Endothelial cell (in vitro differentiated cells): ENCODE measurements around the gene FAU. TPM values are rescaled to one million over a fixed set of nuclear protein-coding genes. Genes with fewer than 3 reads are reported as not detected.
"Not testable (repeated sequence)": the region's sequence is repeated elsewhere in the genome, so short reads cannot be mapped to it uniquely, and the experiment has no call there.

Experiments
- DNase-seq: peaks from one replicate; pipeline ENCODE4 v3.0.0; 2021; ENCODE audit warnings: low spot score
- H3K27ac Mint-ChIP-seq: one replicate; pipeline ENCODE4 v1.8.0; 2021; ENCODE audit warnings: mixed read lengths, inconsistent platforms; ENCODE audit not compliant: unreplicated experiment
- H3K27me3 Mint-ChIP-seq: one replicate; pipeline ENCODE4 v1.8.0; 2021; ENCODE audit warnings: mild to moderate bottlenecking, moderate library complexity, mixed read lengths, inconsistent platforms; ENCODE audit not compliant: unreplicated experiment
- H3K36me3 Mint-ChIP-seq: one replicate; pipeline ENCODE4 v1.8.0; 2021; ENCODE audit warnings: mild to moderate bottlenecking, low read depth, mixed read lengths, inconsistent platforms; ENCODE audit not compliant: unreplicated experiment
- H3K4me1 Mint-ChIP-seq: one replicate; pipeline ENCODE4 v1.8.0; 2021; ENCODE audit warnings: mild to moderate bottlenecking, mixed read lengths, inconsistent platforms; ENCODE audit not compliant: unreplicated experiment
- H3K4me3 Mint-ChIP-seq: one replicate; pipeline ENCODE4 v1.8.0; 2021; ENCODE audit warnings: mild to moderate bottlenecking, mixed read lengths, inconsistent platforms; ENCODE audit not compliant: unreplicated experiment
- H3K9me3 Mint-ChIP-seq: one replicate; pipeline ENCODE4 v1.8.0; 2021; ENCODE audit warnings: mixed read lengths, inconsistent platforms; ENCODE audit not compliant: unreplicated experiment
- CTCF ChIP-seq: fragments of 200-600 bp; sonication (generic); IDR thresholded peaks from one replicate; pipeline ENCODE4 v1.5.0; 2021; ENCODE audit warnings: antibody characterized with exemption; ENCODE audit not compliant: unreplicated experiment
- total RNA-seq: library from RNA; stranded (reverse); fragmentation: NEBNext Ultra II Directional; extraction: Animal tissue kit (Norgen Biotek cat#: 25700); gene quantifications from one replicate; pipeline ENCODE4 v1.2.1, GENCODE V29; 2021; ENCODE audit not compliant: unreplicated experiment

The FAU gene
- total RNA-seq, 1 donor from 2014 or later: 998 TPM

DNA sequence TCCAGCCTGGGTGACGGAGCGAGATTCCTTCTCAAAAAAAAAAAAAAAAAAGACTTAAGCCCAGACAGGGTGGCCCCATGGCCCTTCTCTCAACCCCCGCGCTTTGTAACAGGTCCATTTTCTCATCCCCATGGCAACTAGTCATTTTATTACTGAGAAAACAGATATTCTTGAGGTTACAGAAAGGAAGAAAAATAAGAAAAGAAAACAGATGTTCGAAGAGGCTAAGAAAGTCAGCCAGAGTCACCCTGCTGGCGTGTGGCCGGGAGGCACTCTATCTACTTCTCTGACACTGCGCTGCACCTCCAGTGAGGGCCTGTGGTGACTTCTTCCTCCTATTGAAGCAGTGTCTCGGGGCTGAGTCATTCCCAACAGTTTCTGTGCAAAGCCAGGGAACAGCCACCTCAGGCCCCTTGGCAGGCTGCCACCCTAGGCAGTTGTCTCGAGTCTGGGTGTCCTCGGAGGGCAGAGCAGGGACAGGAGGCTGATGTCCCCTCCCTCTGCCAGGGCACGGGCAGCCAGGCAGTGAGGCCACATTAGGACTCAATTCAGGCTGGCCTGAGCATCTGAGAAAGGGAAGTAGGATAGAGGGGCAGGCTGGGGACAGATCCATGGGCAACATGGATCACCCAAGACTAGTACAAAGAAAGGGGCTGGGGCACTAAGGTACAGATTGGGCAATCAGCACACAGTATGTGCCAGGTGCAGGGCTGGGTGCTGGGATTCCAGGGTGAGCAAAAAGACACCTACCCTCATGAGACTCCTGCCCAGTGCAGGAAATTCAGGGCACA, 28.8 kb upstream of the FAU start:
- Mint-ChIP-seq H3K4me1 (no peaks in the 10 kb centered on the region), H3K4me3 (no peak overlapping the region), H3K9me3 (no peaks in the 10 kb centered on the region), H3K36me3 (no peaks in the 10 kb centered on the region), H3K27me3 (no peaks in the 10 kb centered on the region), H3K27ac (no peak overlapping the region)
- no peak for DNase-seq
- TF ChIP-seq CTCF: no peak

DNA sequence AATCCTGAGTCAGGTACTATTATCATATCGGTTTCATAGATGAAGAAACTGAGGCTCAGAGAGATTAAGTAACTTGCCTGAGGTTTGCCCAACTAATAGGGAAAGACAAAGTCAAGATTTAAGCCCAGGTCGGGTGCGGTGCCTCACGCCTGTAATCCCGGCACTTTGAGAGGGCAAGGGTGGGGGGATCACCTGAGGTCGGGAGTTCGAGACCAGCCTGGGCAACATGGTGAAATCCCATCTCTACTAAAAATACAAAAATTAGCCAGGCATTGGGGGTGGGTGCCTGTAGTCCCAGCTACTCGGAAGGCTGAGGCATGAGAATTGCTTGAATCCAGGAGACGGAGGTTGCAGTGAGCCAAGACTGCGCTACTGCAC, 28.2 kb upstream of the FAU start:
- not testable (repeated sequence) for H3K9me3 Mint-ChIP-seq, DNase-seq, H3K36me3 Mint-ChIP-seq, H3K4me3 Mint-ChIP-seq, H3K27me3 Mint-ChIP-seq, H3K4me1 Mint-ChIP-seq, H3K27ac Mint-ChIP-seq

DNA sequence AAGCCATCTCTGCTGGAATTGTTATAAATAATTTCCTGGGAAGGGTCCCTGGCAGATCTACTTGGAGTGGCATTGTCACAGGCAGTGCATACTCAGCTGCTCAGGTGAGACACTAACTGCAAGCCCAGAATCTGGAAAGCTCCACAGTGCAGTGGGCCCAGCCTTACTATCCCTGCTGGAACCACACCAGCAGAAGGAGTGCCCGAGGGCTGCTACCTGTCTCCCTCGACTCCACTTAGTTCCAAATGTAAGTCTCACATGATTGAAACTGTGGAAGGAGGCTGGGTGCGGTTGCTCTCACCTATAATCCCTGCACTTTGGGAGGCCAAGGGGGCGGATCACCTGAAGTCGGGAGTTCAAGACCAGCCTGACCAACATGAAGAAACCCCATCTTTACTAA, 26.7 kb upstream of the FAU start:
- no peak for DNase-seq
- H3K9me3 Mint-ChIP-seq: no peaks in the 10 kb centered on the region

DNA sequence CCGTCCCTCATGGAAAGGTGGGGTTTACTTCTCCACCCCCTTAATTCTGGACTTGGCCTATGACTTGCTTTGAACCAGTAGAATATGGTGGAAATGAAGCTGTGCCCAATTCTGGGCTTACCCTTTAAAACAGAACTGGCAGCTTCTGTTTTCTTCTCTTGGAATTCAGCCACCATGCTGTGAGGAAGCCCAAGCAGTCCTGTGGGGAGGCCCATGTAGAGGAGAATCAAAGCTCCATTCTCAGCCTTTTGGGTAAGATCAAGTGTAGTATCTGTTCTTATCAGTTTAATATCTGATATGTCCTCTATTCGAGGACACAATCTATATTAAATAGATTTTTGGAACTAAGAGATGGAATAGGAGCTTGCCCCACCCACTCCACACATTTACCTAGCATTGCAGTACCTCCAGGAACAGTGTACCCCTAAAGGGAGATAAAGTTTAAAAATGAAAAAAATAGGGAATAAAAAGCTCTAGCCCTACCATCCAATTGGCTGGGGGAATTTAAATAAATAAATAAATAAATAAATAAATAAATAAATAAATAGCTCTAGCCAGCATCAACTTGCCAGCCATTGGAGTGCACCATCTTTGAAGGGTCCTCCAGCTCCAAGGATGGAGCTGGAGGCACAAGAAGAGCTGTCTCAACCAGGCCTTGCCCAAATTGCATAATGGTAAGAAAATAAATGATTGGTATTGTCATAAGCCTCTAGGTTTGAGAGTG, 25.6 kb upstream of the FAU start:
- no peak overlapping the region for H3K4me3 Mint-ChIP-seq
- no peak overlapping the region for H3K27ac Mint-ChIP-seq
- no peaks in the 10 kb centered on the region for H3K4me1 Mint-ChIP-seq
- no peaks in the 10 kb centered on the region for H3K9me3 Mint-ChIP-seq
- no peaks in the 10 kb centered on the region for H3K27me3 Mint-ChIP-seq
- TF ChIP-seq CTCF: no peak
- H3K36me3 Mint-ChIP-seq: no peaks in the 10 kb centered on the region
- no peak for DNase-seq

More for the DNA sequence above, 26.7 kb upstream of the FAU start:
- TF ChIP-seq CTCF: no peak
- Mint-ChIP-seq H3K27me3 (no peaks in the 10 kb centered on the region), H3K4me1 (no peaks in the 10 kb centered on the region), H3K36me3 (no peaks in the 10 kb centered on the region), H3K27ac (no peak overlapping the region), H3K4me3 (no peak overlapping the region)

GRCh38 chr11:65141896-65142494, 20.1 kb upstream of the FAU start:
- Mint-ChIP-seq H3K4me3 (no peak overlapping the region), H3K36me3 (no peaks in the 10 kb centered on the region), H3K9me3 (no peaks in the 10 kb centered on the region), H3K4me1 (no peaks in the 10 kb centered on the region), H3K27ac (no peak overlapping the region), H3K27me3 (peaks cover 4% of the 10 kb centered on the region)
- no peak for DNase-seq
- TF ChIP-seq CTCF: no peak
